ENCODE measurements around the gene SDK1. TPM values are rescaled to one million over a fixed set of nuclear protein-coding genes. Genes with fewer than 3 reads are reported as not detected.

SDK1 gene
- total and polyA plus RNA-seq, 2 of the 8 experiments (the other 6 are each of a cell fraction or from before 2014, with no cell fraction given), result 3.3 to 7.2 TPM

GRCh38 chr7:4270268-4270667, 969.2 kb downstream of the SDK1 start (continued):
- TF ChIP-seq TCF12 (IDR thresholded peaks at IDR 0.05; ENCODE audit: low read depth, low read length), result no peak
- no peak for TF ChIP-seq ZNF274 (IDR thresholded peaks at IDR 0.05; ENCODE audit: borderline replicate concordance, extremely low read depth, low read length)
- TF ChIP-seq YY1 (IDR thresholded peaks at IDR 0.05; ENCODE audit: low read depth, low read length), result no peak
